ENCODE results near the gene TMCC1. TPM values are rescaled to one million over a fixed set of nuclear protein-coding genes. Genes with fewer than 3 reads are reported as not detected.
"Not testable (repeated sequence)": the region's sequence is repeated elsewhere in the genome, so short reads cannot be mapped to it uniquely, and the experiment has no call there.

Gene TMCC1
- total RNA-seq, 1 donor from 2014 or later: 52.5 TPM

GRCh38 chr3:129697229-129697969 lies 196.1 kb downstream of the TMCC1 start:
- no peak overlapping the region for H3K27ac Mint-ChIP-seq
- DNase-seq (ENCODE audit: low spot score, unreplicated experiment): no peak
- H3K4me1 Mint-ChIP-seq (ENCODE audit: low read depth): peaks cover 3% of the 10 kb centered on the region
- H3K36me3 Mint-ChIP-seq (ENCODE audit: insufficient read depth): peaks cover 22% of the 10 kb centered on the region
- no peaks in the 10 kb centered on the region for H3K27me3 Mint-ChIP-seq
- peaks cover 25% of the 10 kb centered on the region for H3K9me3 Mint-ChIP-seq (ENCODE audit: low read depth)
- H3K4me3 Mint-ChIP-seq (ENCODE audit: low read depth): no peak overlapping the region
- TF ChIP-seq, protein P1, sequence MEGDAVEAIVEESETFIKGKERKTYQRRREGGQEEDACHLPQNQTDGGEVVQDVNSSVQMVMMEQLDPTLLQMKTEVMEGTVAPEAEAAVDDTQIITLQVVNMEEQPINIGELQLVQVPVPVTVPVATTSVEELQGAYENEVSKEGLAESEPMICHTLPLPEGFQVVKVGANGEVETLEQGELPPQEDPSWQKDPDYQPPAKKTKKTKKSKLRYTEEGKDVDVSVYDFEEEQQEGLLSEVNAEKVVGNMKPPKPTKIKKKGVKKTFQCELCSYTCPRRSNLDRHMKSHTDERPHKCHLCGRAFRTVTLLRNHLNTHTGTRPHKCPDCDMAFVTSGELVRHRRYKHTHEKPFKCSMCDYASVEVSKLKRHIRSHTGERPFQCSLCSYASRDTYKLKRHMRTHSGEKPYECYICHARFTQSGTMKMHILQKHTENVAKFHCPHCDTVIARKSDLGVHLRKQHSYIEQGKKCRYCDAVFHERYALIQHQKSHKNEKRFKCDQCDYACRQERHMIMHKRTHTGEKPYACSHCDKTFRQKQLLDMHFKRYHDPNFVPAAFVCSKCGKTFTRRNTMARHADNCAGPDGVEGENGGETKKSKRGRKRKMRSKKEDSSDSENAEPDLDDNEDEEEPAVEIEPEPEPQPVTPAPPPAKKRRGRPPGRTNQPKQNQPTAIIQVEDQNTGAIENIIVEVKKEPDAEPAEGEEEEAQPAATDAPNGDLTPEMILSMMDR (IDR thresholded peaks at IDR 0.05; ENCODE audit: unreplicated experiment): no peak

DNA sequence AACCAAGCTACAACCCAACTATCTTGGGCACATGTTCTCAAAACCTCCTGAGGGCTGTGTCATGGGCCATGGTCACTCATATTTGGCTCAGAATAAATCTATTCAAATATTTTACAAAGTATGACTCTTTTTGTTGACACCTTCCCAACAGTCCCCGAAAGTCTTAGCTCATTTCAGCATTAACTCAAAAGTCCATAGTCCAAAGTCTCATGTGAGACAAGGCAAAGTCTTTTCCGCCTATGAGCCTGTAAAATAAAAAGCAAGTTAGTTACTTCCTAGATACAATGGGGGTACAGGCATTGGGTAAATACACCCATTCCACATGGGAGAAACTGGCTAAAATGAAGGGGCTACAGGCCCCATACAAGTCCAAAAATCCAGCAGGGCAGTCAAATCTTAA lies 197.1 kb downstream of the TMCC1 start:
- not testable (repeated sequence) for DNase-seq (ENCODE audit: low spot score, unreplicated experiment); H3K4me3 Mint-ChIP-seq (ENCODE audit: low read depth); H3K27ac Mint-ChIP-seq; H3K4me1 Mint-ChIP-seq (ENCODE audit: low read depth); H3K27me3 Mint-ChIP-seq
- peaks cover 25% of the 10 kb centered on the region for H3K9me3 Mint-ChIP-seq (ENCODE audit: low read depth)
- H3K36me3 Mint-ChIP-seq (ENCODE audit: insufficient read depth): peaks cover 22% of the 10 kb centered on the region

GRCh38 chr3:129695230-129695629 lies 198.3 kb downstream of the TMCC1 start:
- no peak for DNase-seq (ENCODE audit: low spot score, unreplicated experiment)
- Mint-ChIP-seq H3K9me3 (ENCODE audit: low read depth) (peaks cover 25% of the 10 kb centered on the region), H3K36me3 (ENCODE audit: insufficient read depth) (peaks cover 22% of the 10 kb centered on the region), H3K4me1 (ENCODE audit: low read depth) (peaks cover 6% of the 10 kb centered on the region), H3K4me3 (ENCODE audit: low read depth) (no peak overlapping the region), H3K27me3 (no peaks in the 10 kb centered on the region), H3K27ac (no peak overlapping the region)
- TF ChIP-seq, protein P1 (IDR thresholded peaks at IDR 0.05; ENCODE audit: unreplicated experiment): no peak

- H3K4me3 Mint-ChIP-seq (ENCODE audit: low read depth): no peak overlapping the region
- H3K36me3 Mint-ChIP-seq (ENCODE audit: insufficient read depth): peaks cover 22% of the 10 kb centered on the region
- H3K27me3 Mint-ChIP-seq: no peaks in the 10 kb centered on the region
- peaks cover 25% of the 10 kb centered on the region for H3K9me3 Mint-ChIP-seq (ENCODE audit: low read depth)
- DNase-seq (ENCODE audit: low spot score, unreplicated experiment): no peak
- H3K27ac Mint-ChIP-seq: peak overlapping the region; percentile 4
- H3K4me1 Mint-ChIP-seq (ENCODE audit: low read depth): peaks cover 11% of the 10 kb centered on the region
- TF ChIP-seq, protein P1 (IDR thresholded peaks at IDR 0.05; ENCODE audit: unreplicated experiment): no peak
Measured at GRCh38 chr3:129694228-129694627, 199.3 kb downstream of the TMCC1 start.

- peaks cover 26% of the 10 kb centered on the region for H3K4me1 Mint-ChIP-seq (ENCODE audit: low read depth)
Measured at GRCh38 chr3:129692743-129693142, 200.8 kb downstream of the TMCC1 start.

More at GRCh38 chr3:129692743-129693142, 200.8 kb downstream of the TMCC1 start:
- Mint-ChIP-seq H3K36me3 (ENCODE audit: insufficient read depth) (peaks cover 18% of the 10 kb centered on the region), H3K4me3 (ENCODE audit: low read depth) (no peak overlapping the region), H3K27ac (no peak overlapping the region), H3K9me3 (ENCODE audit: low read depth) (peaks cover 19% of the 10 kb centered on the region), H3K27me3 (no peaks in the 10 kb centered on the region)
- no peak for DNase-seq (ENCODE audit: low spot score, unreplicated experiment)
- TF ChIP-seq, protein P1 (IDR thresholded peaks at IDR 0.05; ENCODE audit: unreplicated experiment): no peak

Measured in progenitor cell of endocrine pancreas (in vitro differentiated cells).